ENCODE measurements around the gene TSFM. TPM values are rescaled to one million over a fixed set of nuclear protein-coding genes. Genes with fewer than 3 reads are reported as not detected.
A peak's percentile ranks its signal among the peaks of the same experiment; 100 is the strongest.

Gene TSFM
- total and polyA plus RNA-seq, 2 of the 13 experiments (the other 11 are each of a cell fraction or from before 2014, with no cell fraction given): 29.8 to 68.3 TPM

DNA sequence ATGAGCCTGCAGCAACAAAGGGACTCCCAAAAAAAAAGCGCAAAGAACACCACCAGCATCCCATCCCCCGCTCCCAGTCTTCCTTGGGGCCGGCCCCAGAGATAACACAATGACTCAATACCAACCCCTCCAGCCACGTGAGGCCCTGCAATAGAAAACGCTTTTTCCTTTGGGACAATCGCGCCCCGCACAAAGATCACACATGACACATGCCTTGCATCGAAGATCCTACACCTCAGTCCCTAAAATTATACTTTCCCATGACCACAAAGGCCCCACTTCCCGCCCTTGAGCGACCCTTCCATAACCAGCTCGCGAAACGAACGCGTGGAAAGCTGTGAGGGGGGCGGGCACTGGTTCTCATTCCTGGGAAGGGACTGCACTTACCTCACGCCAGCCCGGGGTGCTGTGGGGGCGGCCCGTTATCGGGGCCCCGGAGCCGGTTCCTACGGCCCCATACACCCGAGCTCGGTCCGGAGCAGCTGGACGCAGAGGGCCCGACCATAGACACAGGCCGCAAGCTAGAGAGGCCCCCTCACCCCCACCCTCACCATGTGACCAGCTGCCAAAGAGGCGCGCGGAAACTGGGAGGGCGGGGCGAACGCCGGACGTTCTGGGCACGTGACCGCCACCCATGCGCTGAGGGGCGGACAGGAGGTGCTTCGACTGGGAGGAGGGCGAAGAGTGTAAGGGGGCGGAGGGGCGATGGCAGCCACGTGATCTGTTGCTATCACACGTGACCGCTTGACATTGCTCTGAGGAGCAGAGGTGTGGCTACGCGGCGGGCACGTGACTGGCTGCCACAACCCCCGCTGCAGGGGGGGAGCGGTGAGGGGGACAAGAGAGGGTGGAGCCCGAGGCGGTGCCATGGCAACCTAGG lies 30.6 kb upstream of the TSFM start, which contains the start of gene CDK4 (continued):
- TF ChIP-seq SCMH1 (CRISPR knock-in tag; IDR thresholded peaks at IDR 0.05; ENCODE audit: borderline replicate concordance): no peak
- no peak; the same call in 1 of the 2 replicates for TF ChIP-seq PAWR (CRISPR knock-in tag; IDR thresholded peaks at IDR 0.05; ENCODE audit: borderline replicate concordance)
- TF ChIP-seq MIER3 (CRISPR knock-in tag; IDR thresholded peaks at IDR 0.05; ENCODE audit: borderline replicate concordance): peak; percentile 95; the same call in 1 of the 2 replicates
- peak; percentile 86 for TF ChIP-seq MED1 (CRISPR knock-in tag; IDR thresholded peaks at IDR 0.05)
- TF ChIP-seq, protein P1, sequence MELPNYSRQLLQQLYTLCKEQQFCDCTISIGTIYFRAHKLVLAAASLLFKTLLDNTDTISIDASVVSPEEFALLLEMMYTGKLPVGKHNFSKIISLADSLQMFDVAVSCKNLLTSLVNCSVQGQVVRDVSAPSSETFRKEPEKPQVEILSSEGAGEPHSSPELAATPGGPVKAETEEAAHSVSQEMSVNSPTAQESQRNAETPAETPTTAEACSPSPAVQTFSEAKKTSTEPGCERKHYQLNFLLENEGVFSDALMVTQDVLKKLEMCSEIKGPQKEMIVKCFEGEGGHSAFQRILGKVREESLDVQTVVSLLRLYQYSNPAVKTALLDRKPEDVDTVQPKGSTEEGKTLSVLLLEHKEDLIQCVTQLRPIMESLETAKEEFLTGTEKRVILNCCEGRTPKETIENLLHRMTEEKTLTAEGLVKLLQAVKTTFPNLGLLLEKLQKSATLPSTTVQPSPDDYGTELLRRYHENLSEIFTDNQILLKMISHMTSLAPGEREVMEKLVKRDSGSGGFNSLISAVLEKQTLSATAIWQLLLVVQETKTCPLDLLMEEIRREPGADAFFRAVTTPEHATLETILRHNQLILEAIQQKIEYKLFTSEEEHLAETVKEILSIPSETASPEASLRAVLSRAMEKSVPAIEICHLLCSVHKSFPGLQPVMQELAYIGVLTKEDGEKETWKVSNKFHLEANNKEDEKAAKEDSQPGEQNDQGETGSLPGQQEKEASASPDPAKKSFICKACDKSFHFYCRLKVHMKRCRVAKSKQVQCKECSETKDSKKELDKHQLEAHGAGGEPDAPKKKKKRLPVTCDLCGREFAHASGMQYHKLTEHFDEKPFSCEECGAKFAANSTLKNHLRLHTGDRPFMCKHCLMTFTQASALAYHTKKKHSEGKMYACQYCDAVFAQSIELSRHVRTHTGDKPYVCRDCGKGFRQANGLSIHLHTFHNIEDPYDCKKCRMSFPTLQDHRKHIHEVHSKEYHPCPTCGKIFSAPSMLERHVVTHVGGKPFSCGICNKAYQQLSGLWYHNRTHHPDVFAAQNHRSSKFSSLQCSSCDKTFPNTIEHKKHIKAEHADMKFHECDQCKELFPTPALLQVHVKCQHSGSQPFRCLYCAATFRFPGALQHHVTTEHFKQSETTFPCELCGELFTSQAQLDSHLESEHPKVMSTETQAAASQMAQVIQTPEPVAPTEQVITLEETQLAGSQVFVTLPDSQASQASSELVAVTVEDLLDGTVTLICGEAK (IDR thresholded peaks at IDR 0.05): no peak
- TF ChIP-seq, protein P1 (CRISPR knock-in tag; IDR thresholded peaks at IDR 0.05): peak; percentile 73; the same call in 1 of the 2 replicates
- no peak for TF ChIP-seq ZNF10 (CRISPR knock-in tag; IDR thresholded peaks at IDR 0.05; ENCODE audit: borderline replicate concordance, low read depth)
- TF ChIP-seq, protein P2, sequence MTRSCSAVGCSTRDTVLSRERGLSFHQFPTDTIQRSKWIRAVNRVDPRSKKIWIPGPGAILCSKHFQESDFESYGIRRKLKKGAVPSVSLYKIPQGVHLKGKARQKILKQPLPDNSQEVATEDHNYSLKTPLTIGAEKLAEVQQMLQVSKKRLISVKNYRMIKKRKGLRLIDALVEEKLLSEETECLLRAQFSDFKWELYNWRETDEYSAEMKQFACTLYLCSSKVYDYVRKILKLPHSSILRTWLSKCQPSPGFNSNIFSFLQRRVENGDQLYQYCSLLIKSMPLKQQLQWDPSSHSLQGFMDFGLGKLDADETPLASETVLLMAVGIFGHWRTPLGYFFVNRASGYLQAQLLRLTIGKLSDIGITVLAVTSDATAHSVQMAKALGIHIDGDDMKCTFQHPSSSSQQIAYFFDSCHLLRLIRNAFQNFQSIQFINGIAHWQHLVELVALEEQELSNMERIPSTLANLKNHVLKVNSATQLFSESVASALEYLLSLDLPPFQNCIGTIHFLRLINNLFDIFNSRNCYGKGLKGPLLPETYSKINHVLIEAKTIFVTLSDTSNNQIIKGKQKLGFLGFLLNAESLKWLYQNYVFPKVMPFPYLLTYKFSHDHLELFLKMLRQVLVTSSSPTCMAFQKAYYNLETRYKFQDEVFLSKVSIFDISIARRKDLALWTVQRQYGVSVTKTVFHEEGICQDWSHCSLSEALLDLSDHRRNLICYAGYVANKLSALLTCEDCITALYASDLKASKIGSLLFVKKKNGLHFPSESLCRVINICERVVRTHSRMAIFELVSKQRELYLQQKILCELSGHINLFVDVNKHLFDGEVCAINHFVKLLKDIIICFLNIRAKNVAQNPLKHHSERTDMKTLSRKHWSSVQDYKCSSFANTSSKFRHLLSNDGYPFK (CRISPR knock-in tag; IDR thresholded peaks at IDR 0.05; ENCODE audit: borderline replicate concordance): peak; percentile 87; the same call in 1 of the 2 replicates
- TF ChIP-seq, protein P3, sequence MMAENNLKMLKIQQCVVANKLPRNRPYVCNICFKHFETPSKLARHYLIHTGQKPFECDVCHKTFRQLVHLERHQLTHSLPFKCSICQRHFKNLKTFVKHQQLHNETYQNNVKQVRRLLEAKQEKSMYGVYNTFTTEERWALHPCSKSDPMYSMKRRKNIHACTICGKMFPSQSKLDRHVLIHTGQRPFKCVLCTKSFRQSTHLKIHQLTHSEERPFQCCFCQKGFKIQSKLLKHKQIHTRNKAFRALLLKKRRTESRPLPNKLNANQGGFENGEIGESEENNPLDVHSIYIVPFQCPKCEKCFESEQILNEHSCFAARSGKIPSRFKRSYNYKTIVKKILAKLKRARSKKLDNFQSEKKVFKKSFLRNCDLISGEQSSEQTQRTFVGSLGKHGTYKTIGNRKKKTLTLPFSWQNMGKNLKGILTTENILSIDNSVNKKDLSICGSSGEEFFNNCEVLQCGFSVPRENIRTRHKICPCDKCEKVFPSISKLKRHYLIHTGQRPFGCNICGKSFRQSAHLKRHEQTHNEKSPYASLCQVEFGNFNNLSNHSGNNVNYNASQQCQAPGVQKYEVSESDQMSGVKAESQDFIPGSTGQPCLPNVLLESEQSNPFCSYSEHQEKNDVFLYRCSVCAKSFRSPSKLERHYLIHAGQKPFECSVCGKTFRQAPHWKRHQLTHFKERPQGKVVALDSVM (CRISPR knock-in tag; IDR thresholded peaks at IDR 0.05): peak; percentile 43
- peak; percentile 88 for TF ChIP-seq GTF3A (CRISPR knock-in tag; conservative IDR thresholded peaks at IDR 0.05)
- TF ChIP-seq ZNF235 (CRISPR knock-in tag; IDR thresholded peaks at IDR 0.05; ENCODE audit: borderline replicate concordance): peak; percentile 59; the same call in 1 of the 2 replicates
- TF ChIP-seq MTA1 (CRISPR knock-in tag; IDR thresholded peaks at IDR 0.05; ENCODE audit: borderline replicate concordance): no peak; the same call in 1 of the 2 replicates
- TF ChIP-seq CENPT (CRISPR knock-in tag; IDR thresholded peaks at IDR 0.05; ENCODE audit: low read depth): no peak
- peak; percentile 93 for TF ChIP-seq ZMAT3 (CRISPR knock-in tag; conservative IDR thresholded peaks at IDR 0.05)
